GM23338 (cell line): ENCODE data around the gene GSTM1. TPM values are rescaled to one million over a fixed set of nuclear protein-coding genes. Genes with fewer than 3 reads are reported as not detected.

Experiments
- ATAC-seq: fragments of 200-7000 bp; cut with Tn5 transposase; 3 replicates; pipeline ENCODE4 v1.9.1; 2020
- DNase-seq: peaks from one replicate; pipeline ENCODE4 v3.0.0-alpha.2; 2015; ENCODE audit warnings: low spot score
- H2AFZ ChIP-seq: fragments of 200-600 bp; sonication (generic); 2 replicates; pipeline ENCODE4 v1.8.0; 2016; ENCODE audit warnings: antibody characterized with exemption, mild to moderate bottlenecking, moderate library complexity
- H3F3A ChIP-seq: fragments of 200-600 bp; sonication (generic); replicated peaks from 2 replicates; pipeline ENCODE4 v1.8.0; 2017; ENCODE audit warnings: antibody characterized with exemption, mixed run types, low read depth
- H3K27ac ChIP-seq: fragments of 200-600 bp; sonication (generic); 2 replicates; pipeline ENCODE4 v1.6.1; 2016; ENCODE audit warnings: low read depth
- H3K27me3 ChIP-seq: fragments of 200-600 bp; sonication (generic); 2 replicates; pipeline ENCODE4 v1.8.0; 2016; ENCODE audit warnings: mild to moderate bottlenecking, mixed run types, moderate library complexity; ENCODE audit not compliant: insufficient read depth
- H3K36me3 ChIP-seq: fragments of 200-600 bp; sonication (generic); 2 replicates; pipeline ENCODE4 v1.8.0; 2016; ENCODE audit warnings: mild to moderate bottlenecking; ENCODE audit not compliant: insufficient read depth
- H3K4me1 ChIP-seq: fragments of 200-600 bp; sonication (generic); 2 replicates; pipeline ENCODE4 v1.8.0; 2016; ENCODE audit warnings: mild to moderate bottlenecking, moderate library complexity; ENCODE audit not compliant: insufficient read depth
- H3K4me2 ChIP-seq: fragments of 200-600 bp; sonication (generic); 2 replicates; pipeline ENCODE4 v1.7.1; 2017; ENCODE audit warnings: mixed run types
- H3K4me3 ChIP-seq: fragments of 200-600 bp; sonication (generic); 2 replicates; pipeline ENCODE4 v1.6.1; 2016; ENCODE audit warnings: mixed run types
- H3K79me2 ChIP-seq: fragments of 200-600 bp; sonication (generic); replicated peaks from 2 replicates; pipeline ENCODE4 v1.8.0; 2017; ENCODE audit warnings: mild to moderate bottlenecking; ENCODE audit not compliant: insufficient read depth
- H3K9me2 ChIP-seq: fragments of 200-600 bp; sonication (generic); 2 replicates; pipeline ENCODE4 v1.8.0; 2017; ENCODE audit not compliant: insufficient read depth
- H4K20me1 ChIP-seq: fragments of 200-600 bp; sonication (generic); replicated peaks from 2 replicates; pipeline ENCODE4 v1.8.0; 2017; ENCODE audit warnings: mild to moderate bottlenecking; ENCODE audit not compliant: insufficient read depth
- H3K27ac Mint-ChIP-seq: 2 replicates; pipeline ENCODE4 v1.8.0; 2020; ENCODE audit warnings: inconsistent platforms, mild to moderate bottlenecking, moderate library complexity, mixed read lengths
- H3K27me3 Mint-ChIP-seq: 3 replicates; pipeline ENCODE4 v1.8.0; 2022; ENCODE audit warnings: low read depth, mild to moderate bottlenecking, moderate library complexity, mixed read lengths, inconsistent platforms; ENCODE audit not compliant: insufficient read depth, poor library complexity
- H3K36me3 Mint-ChIP-seq: 3 replicates; pipeline ENCODE4 v1.8.0; 2021; ENCODE audit warnings: low read depth, mild to moderate bottlenecking, inconsistent platforms, moderate library complexity, mixed read lengths
- H3K4me1 Mint-ChIP-seq: 3 replicates; pipeline ENCODE4 v1.8.0; 2020; ENCODE audit warnings: mild to moderate bottlenecking, inconsistent platforms, mixed read lengths
- H3K4me3 Mint-ChIP-seq: 3 replicates; pipeline ENCODE4 v1.8.0; 2021; ENCODE audit warnings: moderate library complexity, mild to moderate bottlenecking, inconsistent platforms, mixed read lengths
- H3K9me3 Mint-ChIP-seq: 3 replicates; pipeline ENCODE4 v1.8.0; 2020; ENCODE audit warnings: moderate library complexity, mild to moderate bottlenecking, inconsistent platforms, mixed read lengths
- CREB1 ChIP-seq: fragments of 250-450 bp; sonication (Bioruptor Pico); IDR thresholded peaks from 2 replicates; pipeline ENCODE4 v1.5.0; 2020; ENCODE audit warnings: low read depth, mild to moderate bottlenecking, moderate library complexity
- EZH2 ChIP-seq: fragments of 200-600 bp; sonication (generic); IDR thresholded peaks from one replicate; pipeline ENCODE4 v1.8.0; 2017; ENCODE audit warnings: antibody characterized with exemption, mild to moderate bottlenecking, low read depth; ENCODE audit not compliant: unreplicated experiment
- EZH2phosphoT487 ChIP-seq: fragments of 200-600 bp; sonication (generic); IDR thresholded peaks from one replicate; pipeline ENCODE4 v1.8.1; 2018; ENCODE audit warnings: antibody characterized with exemption; ENCODE audit not compliant: unreplicated experiment
- JUNB ChIP-seq: IDR thresholded peaks from one replicate; pipeline ENCODE4 v1.6.1; 2016; ENCODE audit warnings: antibody characterized with exemption; ENCODE audit not compliant: unreplicated experiment
- NANOG ChIP-seq: IDR thresholded peaks from 2 replicates; pipeline ENCODE4 v1.6.1; 2016; ENCODE audit warnings: antibody characterized with exemption, borderline replicate concordance
- POLR2AphosphoS5 ChIP-seq: IDR thresholded peaks from 2 replicates; pipeline ENCODE4 v1.6.1; 2016; ENCODE audit warnings: antibody characterized with exemption, low read depth
- STAT1 ChIP-seq: IDR thresholded peaks from one replicate; pipeline ENCODE4 v1.6.1; 2016; ENCODE audit warnings: antibody characterized with exemption; ENCODE audit not compliant: unreplicated experiment
- ZNF331 ChIP-seq: fragments of 250-450 bp; sonication (Bioruptor Pico); IDR thresholded peaks from 2 replicates; pipeline ENCODE4 v1.5.0; 2020; ENCODE audit warnings: low read depth, mild to moderate bottlenecking, moderate library complexity
- polyA plus RNA-seq: library from polyadenylated mRNA; unstranded; fragments of >200 nt; fragmentation: Nextera tagmentation; extraction: Ambion mirVana; gene quantifications from 2 replicates; pipeline ENCODE4 v1.2.1, GENCODE V29; 2016
- total RNA-seq: library from RNA; depleted of rRNA; stranded (reverse); fragments of >200 nt; shearing (Covaris generic); gene quantifications from 2 replicates; pipeline ENCODE4 v1.2.3, GENCODE V29; 2014
- TF ChIP-seq, protein P1 (sequence below), 2 experiments: fragments of 200-600 bp in 1 of 2; sonication (generic) in 1 of 2; conservative IDR thresholded peaks; 2 replicates each; pipeline versions ENCODE4 v1.5.1 to v1.6.1; 2016 to 2017; ENCODE audit warnings: antibody characterized with exemption in 2 of 2, low read depth in 2 of 2, mild to moderate bottlenecking in 2 of 2, moderate library complexity in 1 of 2
- TF ChIP-seq, protein P2 (sequence below): fragments of 250-450 bp; sonication (Bioruptor Pico); IDR thresholded peaks from 2 replicates; pipeline ENCODE4 v1.5.0; 2020; ENCODE audit warnings: mild to moderate bottlenecking, moderate library complexity
- TF ChIP-seq, protein P3 (sequence below): IDR thresholded peaks from 2 replicates; pipeline ENCODE4 v1.6.1; 2016; ENCODE audit warnings: antibody characterized with exemption

GSTM1 gene
- total and polyA plus RNA-seq, 2 experiments from 2014 or later, result not detected

DNA sequence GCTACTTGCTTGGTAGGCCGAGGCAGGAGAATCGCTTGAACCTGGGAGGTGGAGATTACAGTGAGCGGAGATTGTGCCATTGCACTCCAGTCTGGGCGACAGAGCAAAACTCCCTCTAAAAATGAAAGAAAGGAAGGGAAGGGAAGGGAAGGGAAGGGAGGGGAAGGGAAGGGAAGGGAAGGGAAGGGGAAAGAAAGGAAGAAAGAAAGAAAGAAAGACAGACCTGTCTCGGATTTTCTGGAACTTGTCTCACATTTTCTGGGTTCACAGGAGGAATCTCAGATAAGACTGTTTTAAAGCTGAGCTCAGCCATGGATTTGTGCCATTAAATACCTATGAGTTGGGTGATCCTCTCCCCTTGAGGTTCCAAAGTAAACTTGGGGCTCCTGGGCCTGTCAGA lies 37.3 kb downstream of the GSTM1 start:
- peaks cover 12% of the 10 kb centered on the region for H3K36me3 Mint-ChIP-seq

DNA sequence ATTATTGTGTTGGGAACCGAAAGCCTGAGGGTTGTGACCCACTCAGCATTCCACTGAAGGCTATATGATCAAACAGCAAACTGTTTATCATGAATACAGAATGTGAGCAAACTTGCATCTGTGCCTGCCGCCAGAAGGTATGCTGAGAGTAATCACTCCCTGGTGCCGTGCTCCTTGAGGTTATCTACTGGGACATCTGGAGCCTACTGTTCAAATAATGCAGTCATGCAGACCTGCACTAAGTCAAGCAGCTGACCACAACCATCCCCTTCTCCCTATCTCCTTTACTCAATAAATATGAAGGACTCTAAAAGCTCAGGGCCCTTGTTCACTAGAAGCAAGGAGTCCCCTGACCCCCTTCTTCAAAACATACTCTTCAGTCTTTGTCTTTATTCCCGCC lies 37.9 kb downstream of the GSTM1 start:
- no peak overlapping the region for H3K27ac ChIP-seq
- H3K79me2 ChIP-seq, result no peaks in the 10 kb centered on the region
- H3K9me2 ChIP-seq, result no peaks in the 10 kb centered on the region
- H3K4me3 Mint-ChIP-seq, result no peak overlapping the region
- H3K36me3 Mint-ChIP-seq, result peaks cover 12% of the 10 kb centered on the region
- peaks cover 12% of the 10 kb centered on the region for H3K4me1 Mint-ChIP-seq
- no peak for DNase-seq
- H4K20me1 ChIP-seq, result no peaks in the 10 kb centered on the region
- H3F3A ChIP-seq, result no peaks in the 10 kb centered on the region
- peaks cover 12% of the 10 kb centered on the region; the same call in 1 of the 2 replicates for H3K4me1 ChIP-seq
- H3K27me3 ChIP-seq, result no peaks in the 10 kb centered on the region
- H3K27me3 Mint-ChIP-seq, result no peaks in the 10 kb centered on the region
- no peak overlapping the region for H3K4me3 ChIP-seq
- no peak overlapping the region for H3K27ac Mint-ChIP-seq
- H2AFZ ChIP-seq, result no peak overlapping the region
- no peak overlapping the region for H3K4me2 ChIP-seq
- ATAC-seq, result no peak
- H3K9me3 Mint-ChIP-seq, result peaks cover 19% of the 10 kb centered on the region
- H3K36me3 ChIP-seq, result peaks cover 3% of the 10 kb centered on the region; the same call in 1 of the 2 replicates
- TF ChIP-seq, protein P1, sequence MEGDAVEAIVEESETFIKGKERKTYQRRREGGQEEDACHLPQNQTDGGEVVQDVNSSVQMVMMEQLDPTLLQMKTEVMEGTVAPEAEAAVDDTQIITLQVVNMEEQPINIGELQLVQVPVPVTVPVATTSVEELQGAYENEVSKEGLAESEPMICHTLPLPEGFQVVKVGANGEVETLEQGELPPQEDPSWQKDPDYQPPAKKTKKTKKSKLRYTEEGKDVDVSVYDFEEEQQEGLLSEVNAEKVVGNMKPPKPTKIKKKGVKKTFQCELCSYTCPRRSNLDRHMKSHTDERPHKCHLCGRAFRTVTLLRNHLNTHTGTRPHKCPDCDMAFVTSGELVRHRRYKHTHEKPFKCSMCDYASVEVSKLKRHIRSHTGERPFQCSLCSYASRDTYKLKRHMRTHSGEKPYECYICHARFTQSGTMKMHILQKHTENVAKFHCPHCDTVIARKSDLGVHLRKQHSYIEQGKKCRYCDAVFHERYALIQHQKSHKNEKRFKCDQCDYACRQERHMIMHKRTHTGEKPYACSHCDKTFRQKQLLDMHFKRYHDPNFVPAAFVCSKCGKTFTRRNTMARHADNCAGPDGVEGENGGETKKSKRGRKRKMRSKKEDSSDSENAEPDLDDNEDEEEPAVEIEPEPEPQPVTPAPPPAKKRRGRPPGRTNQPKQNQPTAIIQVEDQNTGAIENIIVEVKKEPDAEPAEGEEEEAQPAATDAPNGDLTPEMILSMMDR (conservative IDR thresholded peaks at IDR 0.05; ENCODE audit: low read depth in 2 of 2), result no peak
- TF ChIP-seq EZH2phosphoT487, result no peak
- no peak for TF ChIP-seq STAT1
- TF ChIP-seq, protein P2, sequence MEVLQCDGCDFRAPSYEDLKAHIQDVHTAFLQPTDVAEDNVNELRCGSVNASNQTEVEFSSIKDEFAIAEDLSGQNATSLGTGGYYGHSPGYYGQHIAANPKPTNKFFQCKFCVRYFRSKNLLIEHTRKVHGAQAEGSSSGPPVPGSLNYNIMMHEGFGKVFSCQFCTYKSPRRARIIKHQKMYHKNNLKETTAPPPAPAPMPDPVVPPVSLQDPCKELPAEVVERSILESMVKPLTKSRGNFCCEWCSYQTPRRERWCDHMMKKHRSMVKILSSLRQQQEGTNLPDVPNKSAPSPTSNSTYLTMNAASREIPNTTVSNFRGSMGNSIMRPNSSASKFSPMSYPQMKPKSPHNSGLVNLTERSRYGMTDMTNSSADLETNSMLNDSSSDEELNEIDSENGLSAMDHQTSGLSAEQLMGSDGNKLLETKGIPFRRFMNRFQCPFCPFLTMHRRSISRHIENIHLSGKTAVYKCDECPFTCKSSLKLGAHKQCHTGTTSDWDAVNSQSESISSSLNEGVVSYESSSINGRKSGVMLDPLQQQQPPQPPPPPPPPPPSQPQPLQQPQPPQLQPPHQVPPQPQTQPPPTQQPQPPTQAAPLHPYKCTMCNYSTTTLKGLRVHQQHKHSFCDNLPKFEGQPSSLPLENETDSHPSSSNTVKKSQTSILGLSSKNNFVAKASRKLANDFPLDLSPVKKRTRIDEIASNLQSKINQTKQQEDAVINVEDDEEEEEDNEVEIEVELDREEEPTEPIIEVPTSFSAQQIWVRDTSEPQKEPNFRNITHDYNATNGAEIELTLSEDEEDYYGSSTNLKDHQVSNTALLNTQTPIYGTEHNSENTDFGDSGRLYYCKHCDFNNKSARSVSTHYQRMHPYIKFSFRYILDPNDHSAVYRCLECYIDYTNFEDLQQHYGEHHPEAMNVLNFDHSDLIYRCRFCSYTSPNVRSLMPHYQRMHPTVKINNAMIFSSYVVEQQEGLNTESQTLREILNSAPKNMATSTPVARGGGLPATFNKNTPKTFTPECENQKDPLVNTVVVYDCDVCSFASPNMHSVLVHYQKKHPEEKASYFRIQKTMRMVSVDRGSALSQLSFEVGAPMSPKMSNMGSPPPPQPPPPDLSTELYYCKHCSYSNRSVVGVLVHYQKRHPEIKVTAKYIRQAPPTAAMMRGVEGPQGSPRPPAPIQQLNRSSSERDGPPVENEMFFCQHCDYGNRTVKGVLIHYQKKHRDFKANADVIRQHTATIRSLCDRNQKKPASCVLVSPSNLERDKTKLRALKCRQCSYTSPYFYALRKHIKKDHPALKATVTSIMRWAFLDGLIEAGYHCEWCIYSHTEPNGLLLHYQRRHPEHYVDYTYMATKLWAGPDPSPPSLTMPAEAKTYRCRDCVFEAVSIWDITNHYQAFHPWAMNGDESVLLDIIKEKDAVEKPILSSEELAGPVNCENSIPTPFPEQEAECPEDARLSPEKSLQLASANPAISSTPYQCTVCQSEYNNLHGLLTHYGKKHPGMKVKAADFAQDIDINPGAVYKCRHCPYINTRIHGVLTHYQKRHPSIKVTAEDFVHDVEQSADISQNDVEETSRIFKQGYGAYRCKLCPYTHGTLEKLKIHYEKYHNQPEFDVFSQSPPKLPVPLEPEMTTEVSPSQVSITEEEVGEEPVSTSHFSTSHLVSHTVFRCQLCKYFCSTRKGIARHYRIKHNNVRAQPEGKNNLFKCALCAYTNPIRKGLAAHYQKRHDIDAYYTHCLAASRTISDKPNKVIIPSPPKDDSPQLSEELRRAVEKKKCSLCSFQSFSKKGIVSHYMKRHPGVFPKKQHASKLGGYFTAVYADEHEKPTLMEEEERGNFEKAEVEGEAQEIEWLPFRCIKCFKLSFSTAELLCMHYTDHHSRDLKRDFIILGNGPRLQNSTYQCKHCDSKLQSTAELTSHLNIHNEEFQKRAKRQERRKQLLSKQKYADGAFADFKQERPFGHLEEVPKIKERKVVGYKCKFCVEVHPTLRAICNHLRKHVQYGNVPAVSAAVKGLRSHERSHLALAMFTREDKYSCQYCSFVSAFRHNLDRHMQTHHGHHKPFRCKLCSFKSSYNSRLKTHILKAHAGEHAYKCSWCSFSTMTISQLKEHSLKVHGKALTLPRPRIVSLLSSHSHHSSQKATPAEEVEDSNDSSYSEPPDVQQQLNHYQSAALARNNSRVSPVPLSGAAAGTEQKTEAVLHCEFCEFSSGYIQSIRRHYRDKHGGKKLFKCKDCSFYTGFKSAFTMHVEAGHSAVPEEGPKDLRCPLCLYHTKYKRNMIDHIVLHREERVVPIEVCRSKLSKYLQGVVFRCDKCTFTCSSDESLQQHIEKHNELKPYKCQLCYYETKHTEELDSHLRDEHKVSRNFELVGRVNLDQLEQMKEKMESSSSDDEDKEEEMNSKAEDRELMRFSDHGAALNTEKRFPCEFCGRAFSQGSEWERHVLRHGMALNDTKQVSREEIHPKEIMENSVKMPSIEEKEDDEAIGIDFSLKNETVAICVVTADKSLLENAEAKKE (CRISPR knock-in tag), result no peak
- TF ChIP-seq POLR2AphosphoS5, result no peak
- TF ChIP-seq JUNB, result no peak
- no peak for TF ChIP-seq EZH2
- no peak for TF ChIP-seq NANOG
- TF ChIP-seq CREB1 (CRISPR knock-in tag), result no peak
- TF ChIP-seq, protein P3, sequence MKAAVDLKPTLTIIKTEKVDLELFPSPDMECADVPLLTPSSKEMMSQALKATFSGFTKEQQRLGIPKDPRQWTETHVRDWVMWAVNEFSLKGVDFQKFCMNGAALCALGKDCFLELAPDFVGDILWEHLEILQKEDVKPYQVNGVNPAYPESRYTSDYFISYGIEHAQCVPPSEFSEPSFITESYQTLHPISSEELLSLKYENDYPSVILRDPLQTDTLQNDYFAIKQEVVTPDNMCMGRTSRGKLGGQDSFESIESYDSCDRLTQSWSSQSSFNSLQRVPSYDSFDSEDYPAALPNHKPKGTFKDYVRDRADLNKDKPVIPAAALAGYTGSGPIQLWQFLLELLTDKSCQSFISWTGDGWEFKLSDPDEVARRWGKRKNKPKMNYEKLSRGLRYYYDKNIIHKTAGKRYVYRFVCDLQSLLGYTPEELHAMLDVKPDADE, result no peak

More for the DNA sequence above, 37.3 kb downstream of the GSTM1 start:
- Histone ChIP-seq H3K36me3 (peaks cover 3% of the 10 kb centered on the region; the same call in 1 of the 2 replicates), H3K27ac (no peak overlapping the region), H3K79me2 (no peaks in the 10 kb centered on the region), H3K9me2 (no peaks in the 10 kb centered on the region), H3K4me3 (no peak overlapping the region), H3F3A (no peaks in the 10 kb centered on the region), H3K4me2 (no peak overlapping the region), H3K27me3 (no peaks in the 10 kb centered on the region), H4K20me1 (no peaks in the 10 kb centered on the region), H2AFZ (no peak overlapping the region), H3K4me1 (peaks cover 6% of the 10 kb centered on the region; the same call in 1 of the 2 replicates)
- no peak for ATAC-seq
- H3K9me3 Mint-ChIP-seq, result peaks cover 19% of the 10 kb centered on the region
- H3K4me3 Mint-ChIP-seq, result no peak overlapping the region
- H3K4me1 Mint-ChIP-seq, result peaks cover 6% of the 10 kb centered on the region
- no peaks in the 10 kb centered on the region for H3K27me3 Mint-ChIP-seq
- H3K27ac Mint-ChIP-seq, result no peak overlapping the region
- DNase-seq, result no peak
- TF ChIP-seq, protein P3, result no peak
- TF ChIP-seq JUNB, result no peak
- TF ChIP-seq EZH2, result no peak
- TF ChIP-seq ZNF331 (CRISPR knock-in tag), result no peak
- TF ChIP-seq STAT1, result no peak
